ENCODE measurements around the gene PHF10.

GRCh38 chr6:169689287-169689686, 35.0 kb downstream of the PHF10 start:
- TF ChIP-seq CTCF (IDR thresholded peaks at IDR 0.05), result no peak
- no peak for TF ChIP-seq POLR2A (IDR thresholded peaks at IDR 0.05)
